GM13976 (cell line): Measurements from ENCODE around the gene LIMK2.
A peak's percentile ranks its signal among the peaks of the same experiment; 100 is the strongest.

Source experiments
- DNase-seq: peaks from one replicate; pipeline ENCODE4 v3.0.0; 2012; ENCODE audit warnings: low spot score
- in situ Hi-C: fragments of 300-500 bp; cut with MboI; formaldehyde crosslinking; loops from one replicate; pipeline ENCODE4 v1.12.0; 2022; ENCODE audit warnings: low sequenced_read_pairs, mixed read lengths, inconsistent platforms; ENCODE audit not compliant: unreplicated experiment
- TF ChIP-seq, protein P1 (sequence below): IDR thresholded peaks from 2 replicates; pipeline ENCODE4 v1.5.1; 2012; ENCODE audit warnings: borderline replicate concordance, mild to moderate bottlenecking; ENCODE audit not compliant: insufficient read depth; ENCODE audit errors: extremely low read depth, missing control alignments, control extremely low read depth

The LIMK2 gene

DNA sequence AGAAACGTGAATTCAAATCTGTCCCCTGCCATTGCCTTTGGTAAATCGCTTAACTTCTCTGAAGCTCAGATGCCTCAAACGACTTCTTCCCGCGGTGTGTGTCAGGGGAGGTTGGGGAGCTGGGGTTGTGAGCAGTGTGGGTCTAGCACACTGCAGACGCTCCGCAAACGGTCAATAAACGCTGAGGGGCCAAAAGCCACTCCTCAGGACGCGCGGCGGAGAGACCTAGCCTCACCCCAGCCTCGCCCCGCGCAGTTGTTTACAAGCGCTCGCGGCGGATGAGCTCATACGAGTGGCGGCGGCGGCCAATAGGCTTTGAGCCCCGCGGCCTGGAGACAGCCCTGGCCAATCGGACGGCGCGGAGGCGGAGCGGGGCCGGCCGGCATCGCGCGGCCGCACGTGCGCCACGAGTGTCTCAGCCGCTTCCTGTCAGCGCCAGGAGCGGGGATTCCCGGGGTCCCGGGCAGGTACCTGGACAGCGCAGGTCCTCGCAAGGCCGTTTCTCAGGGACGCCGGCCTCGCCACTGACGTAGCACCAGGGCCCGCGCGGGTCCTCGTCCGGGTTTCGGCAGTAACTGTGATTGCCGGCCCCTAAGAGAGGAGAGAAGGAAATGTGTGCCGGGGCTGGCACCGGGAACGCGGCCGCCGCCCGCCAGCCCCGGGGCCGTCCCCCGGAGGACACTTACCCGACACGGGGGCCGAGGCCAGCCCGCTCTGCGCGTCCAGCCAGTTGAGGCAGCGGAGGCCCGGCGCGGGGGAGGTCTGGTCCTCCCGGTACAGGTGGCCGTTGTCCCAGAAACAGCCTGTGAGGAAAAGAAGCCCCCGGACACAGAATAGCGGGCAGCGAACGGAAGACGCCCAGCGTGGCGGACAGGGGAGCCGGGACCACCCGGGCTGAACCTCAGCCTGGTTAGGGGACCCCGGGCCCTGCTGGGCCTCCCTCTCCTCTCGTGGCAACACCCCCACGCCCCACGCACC, 78.7 kb downstream of the LIMK2 start:
- in situ Hi-C loops: no loop called here
- peak; percentile 97 for DNase-seq
- TF ChIP-seq, protein P1, sequence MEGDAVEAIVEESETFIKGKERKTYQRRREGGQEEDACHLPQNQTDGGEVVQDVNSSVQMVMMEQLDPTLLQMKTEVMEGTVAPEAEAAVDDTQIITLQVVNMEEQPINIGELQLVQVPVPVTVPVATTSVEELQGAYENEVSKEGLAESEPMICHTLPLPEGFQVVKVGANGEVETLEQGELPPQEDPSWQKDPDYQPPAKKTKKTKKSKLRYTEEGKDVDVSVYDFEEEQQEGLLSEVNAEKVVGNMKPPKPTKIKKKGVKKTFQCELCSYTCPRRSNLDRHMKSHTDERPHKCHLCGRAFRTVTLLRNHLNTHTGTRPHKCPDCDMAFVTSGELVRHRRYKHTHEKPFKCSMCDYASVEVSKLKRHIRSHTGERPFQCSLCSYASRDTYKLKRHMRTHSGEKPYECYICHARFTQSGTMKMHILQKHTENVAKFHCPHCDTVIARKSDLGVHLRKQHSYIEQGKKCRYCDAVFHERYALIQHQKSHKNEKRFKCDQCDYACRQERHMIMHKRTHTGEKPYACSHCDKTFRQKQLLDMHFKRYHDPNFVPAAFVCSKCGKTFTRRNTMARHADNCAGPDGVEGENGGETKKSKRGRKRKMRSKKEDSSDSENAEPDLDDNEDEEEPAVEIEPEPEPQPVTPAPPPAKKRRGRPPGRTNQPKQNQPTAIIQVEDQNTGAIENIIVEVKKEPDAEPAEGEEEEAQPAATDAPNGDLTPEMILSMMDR: no peak

DNA sequence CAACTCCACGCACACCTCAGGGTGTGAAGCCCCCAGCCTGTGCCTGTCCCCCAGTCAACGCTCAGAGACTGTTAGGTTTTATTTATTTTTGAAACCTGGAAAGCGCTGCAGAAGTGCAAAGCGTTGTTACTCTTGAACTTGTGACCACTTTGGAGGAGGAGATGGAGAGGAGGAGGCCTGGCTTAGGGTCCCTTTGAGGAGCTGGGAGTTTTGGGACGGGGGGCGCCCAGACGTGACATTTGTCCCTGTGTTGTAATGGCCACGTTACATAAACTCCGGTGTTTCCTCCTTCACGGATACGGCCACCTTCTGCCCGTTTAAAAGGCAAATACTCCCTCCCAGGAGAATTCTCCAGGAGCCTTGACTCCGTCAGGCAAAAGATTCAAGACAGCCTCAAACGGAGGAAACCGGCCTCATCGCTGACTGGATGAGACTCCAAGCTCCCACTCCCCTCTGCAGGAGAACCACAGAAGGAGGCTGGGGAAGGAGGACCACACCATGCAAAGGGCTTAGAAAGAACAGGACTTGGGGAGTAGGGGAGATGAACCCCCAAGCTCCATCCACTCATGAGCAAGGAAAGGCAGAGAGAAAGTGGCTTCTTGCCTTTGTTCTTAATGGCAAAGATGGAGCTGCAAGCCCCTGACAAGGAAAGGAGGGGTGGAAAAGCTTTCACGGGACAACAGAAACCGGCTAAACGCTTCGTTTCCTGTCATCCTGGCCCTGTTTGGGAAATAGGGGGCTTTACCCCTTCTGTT, 79.6 kb downstream of the LIMK2 start:
- DNase-seq: no peak
- in situ Hi-C loops: no loop called here

GRCh38 chr22:31292236-31292989, 80.3 kb downstream of the LIMK2 start, which contains the start of gene PIK3IP1:
TSS of gene PIK3IP1 (minus strand) at chr22:31292488. CDS start at chr22:31292344, 144 bp downstream.
- TF ChIP-seq, protein P1: peak; percentile 29
- in situ Hi-C loops: no loop called here
- DNase-seq: peak; percentile 80

More for the DNA sequence above, 79.6 kb downstream of the LIMK2 start:
- TF ChIP-seq, protein P1: no peak

GRCh38 chr22:31295360-31295759, 83.3 kb downstream of the LIMK2 start:
- DNase-seq: no peak
- in situ Hi-C loops: no loop called here
- TF ChIP-seq, protein P1: no peak

- TF ChIP-seq, protein P1: no peak
- no peak for DNase-seq
- in situ Hi-C loops: no loop called here
Observed at GRCh38 chr22:31295831-31296657, 83.9 kb downstream of the LIMK2 start.
